Inflammatory macrophage (primary cell): Measurements from ENCODE around the gene ENDOD1.

Source experiments
- DNase-seq, 2 donors: peaks; one replicate each; pipeline ENCODE4 v3.0.0-alpha.2; 2020 to 2022

Gene ENDOD1

DNA sequence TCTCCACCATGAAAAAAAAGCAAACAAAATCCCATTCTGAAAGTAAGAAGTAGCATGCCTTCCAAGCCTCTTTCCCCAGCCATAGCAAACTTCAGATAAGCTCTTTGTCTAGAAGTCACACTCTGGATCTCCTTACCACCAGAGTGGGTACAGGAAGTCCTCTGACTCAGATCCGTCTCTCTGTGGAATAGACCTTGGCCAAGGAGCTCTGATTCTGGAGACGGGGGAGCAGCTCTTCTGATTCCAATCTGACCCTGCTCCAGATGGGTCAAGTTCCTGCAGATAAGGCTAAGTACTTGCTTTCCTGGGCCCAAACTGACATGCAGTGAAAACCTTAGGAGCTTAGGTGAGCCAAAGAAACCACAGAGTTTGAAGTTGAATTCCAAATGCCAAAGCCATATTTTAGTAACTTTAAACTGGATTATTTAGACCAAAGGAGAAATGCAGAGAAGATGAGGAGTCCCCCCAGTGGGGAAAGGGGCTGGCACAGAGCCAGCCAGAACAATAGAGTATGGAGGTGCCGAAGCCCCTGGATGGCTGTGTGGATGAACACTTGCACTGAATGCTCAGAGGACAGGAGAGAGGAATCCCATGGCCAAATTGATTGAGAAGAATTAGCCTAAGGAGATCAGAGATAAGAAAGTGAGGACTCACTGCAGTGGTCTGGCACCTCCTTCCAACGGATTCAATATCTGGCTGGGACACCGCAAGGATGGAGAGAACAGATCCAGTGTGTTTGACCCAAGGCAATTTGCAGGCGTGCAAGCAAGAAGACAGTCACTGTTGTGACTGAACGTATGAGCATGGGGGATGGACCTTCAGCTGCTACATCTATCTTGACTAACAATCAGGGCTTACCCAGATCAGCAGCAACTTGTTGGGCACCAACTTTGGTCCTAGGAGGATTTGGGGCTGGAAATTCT is 54.9 kb downstream of the ENDOD1 start:
- no peak for DNase-seq

DNA sequence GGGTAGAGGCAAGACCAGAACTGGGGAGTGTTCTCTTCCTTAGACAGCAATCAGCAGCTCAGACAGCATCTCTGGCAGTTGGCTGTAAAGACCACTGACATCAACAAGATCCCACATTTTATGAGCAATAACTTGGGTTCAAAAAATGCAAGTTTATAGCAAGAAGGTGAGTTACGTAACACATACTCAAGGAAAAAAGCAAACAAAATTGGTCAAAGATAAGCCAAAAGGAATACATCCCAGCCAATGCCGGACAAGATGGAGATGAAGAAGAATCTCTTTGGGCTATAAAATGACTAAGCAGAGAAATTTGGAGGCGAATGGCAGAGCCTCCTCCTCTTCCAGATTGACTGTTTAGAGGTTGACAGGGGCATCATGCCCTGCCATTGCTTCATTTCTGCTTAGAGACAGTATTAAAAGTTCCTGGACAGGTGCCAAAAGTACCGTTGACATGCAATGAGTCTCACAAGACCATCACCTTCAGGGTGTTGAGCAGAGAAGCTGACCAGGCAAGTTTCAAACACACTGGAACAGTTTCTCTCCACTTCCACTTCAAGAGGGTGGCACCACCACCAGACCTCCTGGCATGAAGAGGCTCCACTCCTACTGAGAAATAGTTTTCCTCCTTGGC is 55.9 kb downstream of the ENDOD1 start:
- no peak for DNase-seq

DNA sequence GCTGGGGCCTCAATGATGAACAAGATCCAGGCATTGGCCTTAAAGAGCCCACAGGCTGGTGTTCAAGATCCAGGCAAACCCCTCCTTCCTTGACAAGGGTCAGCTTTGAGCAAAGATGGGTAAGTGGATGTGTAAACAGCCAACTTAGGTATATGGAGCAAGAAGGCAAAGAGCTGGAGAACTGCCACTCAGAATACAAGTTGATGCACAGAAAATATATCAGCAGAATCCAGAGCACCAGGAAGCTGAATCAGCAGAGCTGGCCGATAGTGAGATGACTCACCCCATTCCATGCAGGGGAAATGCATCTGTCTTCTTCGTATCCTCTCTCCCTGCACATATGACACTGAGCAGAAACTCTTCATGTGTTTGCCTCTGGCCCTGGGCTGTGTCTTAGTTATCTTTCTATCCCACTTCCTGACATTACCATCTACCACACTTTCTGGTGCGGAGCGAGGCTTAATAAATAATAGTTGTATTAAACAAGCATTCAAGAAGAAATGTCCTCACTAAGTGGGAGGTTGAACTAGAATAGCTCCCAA is 57.8 kb downstream of the ENDOD1 start:
- peak; percentile 18 to 31 for DNase-seq

DNA sequence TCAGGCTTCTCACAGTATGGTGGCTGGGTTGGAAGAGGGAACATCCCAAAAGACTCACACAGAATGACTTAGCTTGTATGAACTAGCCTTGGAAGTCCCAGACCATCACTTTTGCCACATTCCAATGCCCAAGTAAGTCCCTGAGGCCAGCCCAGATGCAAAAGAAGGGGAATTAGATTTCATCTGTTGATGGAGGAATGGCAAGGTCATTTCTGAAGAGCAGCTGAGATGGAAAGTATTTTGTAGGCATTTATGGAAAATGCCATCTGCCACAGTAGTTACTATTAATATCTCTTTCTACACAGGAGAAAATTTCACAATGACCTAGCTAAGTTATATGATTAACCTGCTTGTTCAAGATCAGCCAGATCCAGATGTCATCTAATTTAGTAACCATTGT is 58.8 kb downstream of the ENDOD1 start:
- no peak for DNase-seq

DNA sequence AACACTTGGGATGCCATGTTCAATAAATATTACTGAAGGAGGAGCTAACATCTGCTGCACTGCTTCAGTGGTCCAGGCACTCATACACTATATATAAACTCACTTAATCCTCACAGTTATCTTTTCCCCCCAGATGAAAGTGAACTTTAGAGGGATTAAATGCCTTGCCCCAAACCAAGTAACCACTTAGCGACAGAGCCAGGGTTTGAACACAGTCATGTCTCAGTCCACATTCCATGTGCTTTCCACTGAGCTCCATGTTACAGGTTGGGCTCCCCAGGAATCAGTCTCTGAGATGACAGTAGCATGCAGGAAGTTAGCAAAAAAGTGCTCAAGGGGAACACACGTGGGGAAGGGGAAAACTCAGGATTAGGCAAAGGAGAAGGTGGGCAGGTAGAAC is 59.3 kb downstream of the ENDOD1 start:
- DNase-seq = no peak

DNA sequence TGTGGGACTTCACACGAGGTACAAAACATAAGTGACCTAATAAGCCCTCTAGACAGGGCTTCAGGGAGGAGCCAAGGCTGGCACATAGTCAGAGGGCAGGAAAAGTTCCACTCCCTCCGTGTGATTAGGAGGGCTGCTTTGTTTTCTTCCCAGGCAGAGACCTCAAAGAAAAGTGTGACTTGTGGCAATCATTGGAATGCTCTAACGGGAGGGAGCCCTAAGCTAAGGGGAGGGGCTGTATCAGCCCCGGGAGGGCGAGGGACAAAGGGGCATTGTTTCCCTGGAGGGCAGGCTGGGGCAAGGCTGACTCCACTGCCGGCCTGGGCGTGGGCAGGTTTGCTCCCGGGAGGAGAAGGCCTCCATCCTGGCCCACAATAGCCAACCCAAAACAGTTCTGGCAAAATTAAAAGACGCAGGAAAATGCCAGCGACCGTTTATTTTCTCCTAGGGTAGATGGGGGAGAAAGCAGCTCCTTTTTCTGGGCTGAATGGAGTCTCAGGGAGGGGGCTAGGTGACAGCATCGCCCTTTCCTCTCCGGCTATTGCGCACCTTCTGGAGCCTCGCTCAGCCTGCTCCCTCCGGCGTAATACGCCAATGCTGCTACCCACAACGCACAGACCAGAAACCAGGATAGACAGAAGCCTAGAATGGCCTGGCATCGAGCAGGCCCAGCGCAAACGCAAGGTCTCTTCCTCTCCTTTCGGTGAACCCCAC is 60.2 kb downstream of the ENDOD1 start:
- DNase-seq = no peak

DNA sequence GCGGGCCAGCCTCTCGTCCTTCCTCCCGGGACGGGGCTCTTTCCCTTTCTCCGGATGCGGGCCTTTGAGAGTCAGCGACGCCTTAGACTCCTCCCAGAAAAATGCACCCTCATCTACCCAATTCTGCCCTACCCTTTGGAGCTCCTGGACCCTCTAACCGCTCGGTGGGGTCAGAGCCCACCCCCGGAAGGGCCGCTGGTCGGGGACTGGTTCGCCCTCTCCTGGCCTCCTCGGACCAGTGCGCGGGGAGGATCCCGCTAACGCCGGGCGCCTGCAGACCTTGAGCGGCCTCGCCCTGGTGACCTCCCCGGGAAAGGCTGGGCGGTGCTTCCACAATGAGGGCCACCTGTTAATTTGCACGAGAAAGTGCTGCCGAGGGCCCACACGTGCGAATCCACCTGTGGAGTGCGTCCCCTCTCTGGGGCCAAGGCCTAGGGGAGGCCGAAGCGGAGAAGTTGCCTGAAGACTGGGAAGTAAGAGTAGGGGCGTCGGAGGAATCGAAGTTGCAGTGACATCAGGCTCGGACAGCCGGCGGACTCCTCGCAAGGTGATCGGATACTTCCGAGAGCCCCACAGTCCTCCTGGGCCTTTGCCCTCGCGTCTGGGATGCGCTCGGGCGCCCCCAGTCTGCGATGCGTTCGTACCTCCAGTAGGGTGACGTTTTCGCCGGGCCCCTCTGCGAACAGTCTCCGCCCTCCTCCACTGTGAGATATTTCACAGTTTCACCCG is 61.5 kb downstream of the ENDOD1 start:
- peak; percentile 88 to 90 for DNase-seq

DNA sequence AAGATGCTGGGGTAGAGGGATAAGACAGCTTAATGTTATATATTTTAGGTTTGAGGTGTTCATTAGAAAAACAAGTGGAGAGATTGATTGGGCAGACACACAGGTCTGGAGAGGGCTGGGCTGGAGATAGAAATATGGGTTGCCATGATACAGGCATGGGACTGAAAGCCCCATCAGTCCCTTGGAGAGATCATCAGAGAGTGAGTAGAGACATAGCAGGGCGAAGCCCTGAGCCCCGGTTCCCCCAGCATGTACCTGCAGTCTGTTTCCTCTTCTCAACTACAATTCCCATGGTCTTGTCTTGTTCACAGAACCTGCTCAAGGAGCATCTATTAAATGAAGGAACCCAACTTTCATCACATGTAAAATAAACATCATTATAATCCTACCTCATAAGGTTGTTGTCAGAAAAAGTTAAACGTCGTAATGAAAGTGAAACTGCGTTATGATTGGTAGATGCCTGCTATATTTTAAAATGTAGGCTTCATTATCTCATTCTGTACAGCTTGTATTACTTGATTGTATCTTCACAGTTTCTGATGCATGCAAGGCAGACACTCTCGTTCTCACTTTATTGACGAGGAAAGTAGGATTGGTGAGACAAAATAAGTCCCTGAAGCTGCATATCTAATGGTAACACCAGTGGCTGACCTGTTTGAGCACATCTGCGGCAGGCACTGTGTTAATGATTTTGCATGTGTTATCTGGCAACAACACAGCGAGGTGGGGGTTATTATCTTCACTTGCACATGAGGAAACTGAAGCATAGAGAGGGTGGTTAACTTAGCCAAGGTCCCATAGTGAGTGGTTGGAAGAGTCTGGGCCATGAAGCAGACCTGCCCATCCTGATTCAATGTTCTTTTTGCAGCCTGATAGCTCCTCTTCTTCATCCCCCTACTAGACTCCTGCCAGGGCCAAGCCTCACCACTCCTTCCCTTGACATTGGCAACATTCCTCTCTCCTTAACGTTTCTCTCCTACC is 63.5 kb downstream of the ENDOD1 start:
- no peak for DNase-seq

DNA sequence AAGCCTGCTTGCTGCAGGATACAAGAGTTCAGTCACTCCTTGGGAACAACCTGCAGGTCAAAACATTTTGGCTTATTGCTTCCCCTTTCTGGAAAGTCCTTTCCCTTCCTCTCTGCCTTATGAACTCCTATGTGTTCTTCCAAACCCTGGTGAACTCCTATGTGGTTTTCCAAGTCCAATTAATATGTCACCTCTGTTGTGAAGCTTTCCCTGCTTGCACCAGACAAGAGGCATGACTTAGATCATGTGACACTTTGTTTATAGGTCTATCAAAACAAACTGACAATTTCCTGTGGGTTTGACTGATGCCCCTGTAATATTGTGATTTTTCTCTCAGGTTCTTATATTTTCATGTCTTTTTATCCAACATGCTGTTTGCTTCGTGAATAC is 64.2 kb downstream of the ENDOD1 start:
- no peak for DNase-seq

DNA sequence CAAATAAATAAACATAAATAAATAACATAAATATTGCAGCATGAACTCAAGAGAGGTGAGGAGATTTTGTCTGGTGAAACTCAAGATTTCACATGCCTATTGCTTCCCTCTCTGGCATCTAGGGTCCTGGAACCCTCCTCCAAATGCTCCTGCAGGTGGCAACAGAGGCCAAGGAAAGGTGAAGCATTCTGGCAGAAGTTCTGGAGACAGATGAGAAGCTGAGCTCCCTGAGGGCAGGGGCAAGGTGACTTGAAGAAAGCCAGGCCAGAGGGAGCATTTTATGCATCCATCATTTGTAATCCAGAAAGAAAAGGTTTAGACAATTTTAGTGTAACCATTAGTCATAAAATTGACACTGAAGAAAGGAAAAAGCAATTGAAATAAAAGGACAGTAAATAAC is 64.9 kb downstream of the ENDOD1 start:
- DNase-seq = peak; percentile 64 to 65

DNA sequence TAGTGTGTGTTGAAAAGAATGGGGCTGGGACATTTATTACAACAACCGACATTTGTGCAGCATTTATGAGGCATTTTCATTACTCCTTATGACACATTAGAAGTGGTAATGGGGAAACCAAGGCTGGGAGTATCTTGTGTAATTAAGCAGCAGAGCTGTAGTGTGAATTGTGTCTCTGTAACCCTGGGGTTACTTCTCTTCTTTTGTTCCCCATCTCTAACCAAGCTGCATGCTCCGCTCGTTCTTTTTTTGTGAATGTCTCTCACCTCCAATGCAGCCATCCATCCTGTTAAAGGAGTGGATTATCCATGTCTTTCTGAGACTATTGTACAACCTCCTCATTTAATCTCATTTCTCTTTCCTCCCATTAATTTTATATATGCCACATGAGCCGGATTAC is 65.7 kb downstream of the ENDOD1 start:
- DNase-seq = no peak

DNA sequence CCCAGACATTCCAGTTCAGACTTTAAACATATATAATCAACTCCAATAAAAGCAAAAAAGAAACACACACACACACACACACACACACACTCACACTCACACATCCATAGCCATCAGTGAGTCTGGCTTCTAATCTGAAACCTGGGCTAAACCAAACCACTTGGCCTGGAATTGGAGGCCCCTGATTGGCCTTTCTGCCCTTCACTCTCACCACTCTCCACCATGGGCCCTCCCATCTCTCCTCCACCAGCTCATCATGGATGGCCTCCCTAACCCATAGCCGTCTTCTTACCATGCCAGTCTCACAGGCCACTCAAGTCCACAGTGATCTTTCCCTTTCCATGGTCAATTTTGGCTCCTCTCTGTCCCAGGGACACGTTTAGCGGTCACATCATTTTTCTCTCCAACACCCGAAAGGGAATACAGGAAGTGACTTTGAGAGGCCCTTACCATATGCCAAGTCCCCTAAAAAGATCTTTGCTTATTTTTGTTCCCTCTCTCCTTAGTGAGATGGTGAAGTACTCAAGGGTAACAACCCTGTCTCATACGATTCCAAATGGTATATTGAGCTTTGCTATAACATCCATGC is 66.6 kb downstream of the ENDOD1 start:
- DNase-seq = no peak

DNA sequence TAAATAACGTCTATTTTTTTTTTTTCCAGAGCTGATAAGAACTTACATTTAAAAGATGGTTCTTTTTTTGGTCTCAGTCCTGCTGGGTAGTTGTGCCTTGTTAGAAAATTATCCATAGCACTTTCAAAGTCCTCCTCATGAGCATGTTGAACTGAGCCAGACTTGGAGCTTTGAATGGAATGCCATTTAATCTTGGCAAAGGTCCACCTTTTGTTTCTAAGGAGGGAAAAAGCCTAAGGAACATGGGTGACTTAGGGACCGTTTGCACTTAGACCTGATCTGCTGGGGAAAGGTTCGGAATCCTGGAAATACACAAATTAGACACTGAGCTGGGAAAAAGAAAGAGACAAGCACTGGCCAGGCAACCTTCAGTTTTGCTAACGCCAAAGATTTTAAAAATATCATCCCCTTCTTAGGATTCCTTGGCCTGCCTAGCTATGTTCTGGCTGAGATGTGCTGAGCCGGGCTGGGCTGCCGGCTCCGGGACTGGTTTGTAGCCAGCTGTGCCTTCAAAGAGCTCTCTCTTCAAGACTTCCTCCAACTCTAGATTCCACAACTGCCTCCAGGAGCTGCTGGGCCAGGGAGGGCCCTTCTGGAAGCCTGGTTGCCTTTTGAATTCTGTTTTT is 67.4 kb downstream of the ENDOD1 start:
- DNase-seq = no peak

DNA sequence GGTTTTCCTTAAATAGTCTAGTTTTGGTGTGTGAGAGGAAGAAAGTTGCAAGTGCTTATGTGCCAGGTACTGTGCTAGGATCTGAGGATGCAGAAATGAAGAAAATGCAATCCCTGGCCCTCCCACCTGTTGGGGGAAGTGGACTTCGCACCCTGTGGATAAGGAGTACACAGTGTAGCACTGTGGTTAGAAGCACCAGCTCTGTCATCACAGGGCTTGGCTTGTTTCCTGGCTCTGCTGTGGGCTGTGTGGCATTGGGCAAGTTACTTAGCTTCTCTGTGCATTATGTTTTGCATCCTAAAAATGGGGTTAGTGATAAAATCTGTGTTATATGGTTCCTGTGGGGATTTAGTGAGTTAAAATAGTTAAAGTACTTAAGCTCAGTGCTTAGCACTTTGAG is 68.2 kb downstream of the ENDOD1 start:
- no peak for DNase-seq

DNA sequence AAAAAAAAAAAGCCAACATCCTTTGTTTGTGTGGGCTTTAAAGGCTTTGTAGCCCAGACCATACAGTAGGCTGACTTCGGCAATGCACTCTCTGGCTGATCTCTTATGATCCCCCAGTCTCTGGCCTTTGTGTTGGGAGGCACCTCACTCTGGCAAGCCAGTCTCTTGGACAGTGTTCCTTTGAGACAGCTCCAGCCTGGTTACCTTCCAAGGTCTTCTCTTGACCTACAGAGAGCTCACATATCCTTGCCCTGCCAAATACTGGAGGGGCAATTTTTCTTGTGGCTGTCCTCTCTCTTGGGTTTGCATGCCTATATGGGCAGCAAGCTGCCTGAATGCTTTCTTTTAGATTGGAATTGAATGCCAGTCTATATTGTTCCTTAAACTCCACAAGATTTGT is 71.6 kb downstream of the ENDOD1 start:
- no peak for DNase-seq

DNA sequence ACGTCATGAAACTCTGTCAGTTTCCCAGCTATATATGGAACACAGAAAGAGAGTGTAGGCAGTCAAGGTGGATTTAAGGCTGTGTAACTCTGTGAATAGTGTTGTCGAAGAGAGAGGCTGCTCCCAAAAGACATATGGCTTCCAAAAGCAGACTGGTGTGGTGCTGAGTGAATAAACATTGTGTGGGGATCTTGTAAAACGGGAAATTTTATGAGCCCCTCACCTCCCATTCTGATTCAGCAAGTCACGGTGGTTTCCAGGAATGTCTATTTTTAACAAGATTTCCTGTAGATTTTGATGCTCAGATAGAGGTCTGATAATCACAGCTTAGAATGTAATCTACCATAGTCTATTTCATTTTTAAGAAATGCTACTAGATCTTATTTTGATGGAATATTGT is 73.5 kb downstream of the ENDOD1 start:
- no peak for DNase-seq

DNA sequence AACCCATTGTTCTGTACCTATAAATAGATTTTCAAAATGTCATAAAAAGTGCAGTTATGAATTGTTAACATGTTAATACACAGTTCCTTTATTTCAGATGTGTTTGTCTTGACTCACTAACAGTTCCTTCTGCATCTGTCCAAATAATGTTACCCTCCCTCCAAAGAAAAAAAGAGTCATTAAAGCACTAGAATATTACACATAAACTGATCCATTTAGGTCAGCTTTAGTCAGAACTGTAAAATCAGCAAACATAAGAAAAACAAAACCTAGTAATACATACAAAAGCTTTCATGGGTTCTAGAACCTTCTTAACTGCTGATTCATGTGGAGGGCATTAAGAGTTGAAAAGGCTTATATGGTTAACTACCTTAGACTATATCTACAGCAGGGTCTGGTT is 76.0 kb downstream of the ENDOD1 start:
- no peak for DNase-seq

DNA sequence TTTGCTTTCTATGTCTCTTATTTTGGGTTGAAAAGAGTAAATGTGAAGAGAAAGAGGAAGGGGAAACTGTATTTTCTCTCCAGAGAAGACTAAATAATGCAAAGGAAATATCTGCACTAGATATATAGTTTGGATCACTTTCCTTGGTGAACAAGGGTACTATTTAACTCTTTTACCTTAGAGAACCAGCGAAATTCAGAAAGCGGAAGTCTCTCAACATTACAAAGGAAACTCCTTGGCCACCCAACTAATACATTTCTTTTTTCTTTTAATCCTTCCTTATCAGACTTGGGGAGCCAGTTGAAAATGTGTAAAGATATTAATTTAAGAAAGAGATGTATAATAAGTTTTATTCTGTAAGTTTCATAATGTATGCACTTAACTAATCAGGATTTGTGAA is 77.1 kb downstream of the ENDOD1 start:
- no peak for DNase-seq

DNA sequence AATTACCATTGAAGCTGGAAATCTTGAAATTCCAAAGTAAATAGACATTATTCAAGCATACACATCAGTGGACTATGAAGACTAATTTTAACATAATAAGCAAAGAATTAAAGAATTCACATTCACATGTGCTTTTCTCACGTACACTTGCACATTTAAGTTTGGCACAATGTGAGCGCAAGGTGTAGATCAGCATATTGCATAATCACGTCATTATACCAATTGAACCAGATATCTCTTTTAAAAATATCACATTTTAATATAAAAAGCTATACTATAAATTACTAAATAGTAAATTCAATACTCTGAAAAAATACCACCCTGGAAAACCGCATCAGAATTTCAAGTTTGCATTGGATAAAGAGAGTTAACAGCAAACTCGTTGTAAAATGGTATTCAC is 80.6 kb downstream of the ENDOD1 start:
- DNase-seq = no peak

DNA sequence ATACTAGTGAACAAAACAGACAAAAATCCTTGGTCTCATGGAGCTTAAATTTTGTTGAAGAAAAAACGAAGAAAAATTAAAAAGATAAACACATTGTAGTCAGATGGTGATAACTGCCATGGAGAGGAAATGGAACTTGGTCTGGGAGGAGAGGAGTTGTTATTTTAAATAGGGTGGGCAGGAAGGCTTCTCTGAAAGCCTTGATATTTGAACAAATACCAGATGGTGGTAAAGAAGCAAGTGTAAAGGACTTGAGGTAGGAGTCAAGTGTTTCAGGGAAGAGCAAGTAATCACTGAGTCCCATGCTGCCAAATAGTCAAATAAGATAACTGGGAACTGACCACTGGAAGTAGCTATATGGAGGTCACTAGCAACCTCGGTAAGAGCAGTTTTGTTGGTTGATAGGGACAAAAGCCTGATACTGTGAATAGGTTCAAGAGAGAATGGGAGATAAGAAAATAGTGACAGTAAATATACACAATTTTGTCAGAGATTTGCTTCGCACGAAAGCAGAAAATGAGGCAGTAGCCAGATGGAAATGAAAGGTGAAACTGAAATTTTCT is 86.3 kb downstream of the ENDOD1 start:
- DNase-seq = no peak
